Trophoblast cell (in vitro differentiated cells and primary cell): ENCODE results near the gene CCDC137.
A peak's percentile ranks its signal among the peaks of the same experiment; 100 is the strongest.

ENCODE experiments used
- DNase-seq, 2 donors: peaks; one replicate each; pipeline ENCODE4 v3.0.0-alpha.2; 2016
- H2AFZ ChIP-seq: 2 replicates; pipeline ENCODE4 v1.6.1; 2013; ENCODE audit warnings: low read length, moderate library complexity, mild to moderate bottlenecking; ENCODE audit not compliant: insufficient read depth, poor library complexity
- H2AK5ac ChIP-seq: 2 replicates; pipeline ENCODE4 v1.6.1; 2013; ENCODE audit warnings: mild to moderate bottlenecking, low read length
- H2BK120ac ChIP-seq: 2 replicates; pipeline ENCODE4 v1.6.1; 2013; ENCODE audit warnings: low read length, mild to moderate bottlenecking, moderate library complexity; ENCODE audit not compliant: insufficient read depth, poor library complexity
- H2BK12ac ChIP-seq: 2 replicates; pipeline ENCODE4 v1.6.1; 2013; ENCODE audit warnings: mild to moderate bottlenecking, low read length, moderate library complexity
- H2BK5ac ChIP-seq: 2 replicates; pipeline ENCODE4 v1.6.1; 2013; ENCODE audit warnings: low read length, low read depth, moderate library complexity, mild to moderate bottlenecking; ENCODE audit not compliant: poor library complexity
- H3K14ac ChIP-seq: 2 replicates; pipeline ENCODE4 v1.6.1; 2013; ENCODE audit warnings: mild to moderate bottlenecking, low read length
- H3K18ac ChIP-seq: 2 replicates; pipeline ENCODE4 v1.6.1; 2013; ENCODE audit warnings: mild to moderate bottlenecking, low read length
- H3K23ac ChIP-seq: 2 replicates; pipeline ENCODE4 v1.6.1; 2013; ENCODE audit warnings: low read length
- H3K27ac ChIP-seq: 2 replicates; pipeline ENCODE4 v1.5.1; 2013; ENCODE audit warnings: low read depth, mild to moderate bottlenecking, inconsistent platforms, low read length, moderate library complexity
- H3K27me3 ChIP-seq: 2 replicates; pipeline ENCODE4 v1.6.1; 2013; ENCODE audit warnings: inconsistent platforms, mild to moderate bottlenecking, low read length, moderate library complexity; ENCODE audit not compliant: insufficient read depth
- H3K36me3 ChIP-seq, 2 experiments: 1 replicate in 1 of 2; 2 replicates in 1 of 2; pipeline ENCODE4 v1.6.1; 2013; ENCODE audit warnings: low read length in 2 of 2, mild to moderate bottlenecking in 2 of 2, moderate library complexity in 1 of 2; ENCODE audit not compliant: insufficient read depth in 2 of 2, control insufficient read depth in 1 of 2
- H3K4ac ChIP-seq: 2 replicates; pipeline ENCODE4 v1.6.1; 2013; ENCODE audit warnings: low read depth, mild to moderate bottlenecking, low read length, moderate library complexity
- H3K4me1 ChIP-seq, 2 experiments: 1 replicate in 1 of 2; 2 replicates in 1 of 2; pipeline ENCODE4 v1.6.1; 2013; ENCODE audit warnings: low read length in 2 of 2, mild to moderate bottlenecking in 2 of 2, moderate library complexity in 1 of 2; ENCODE audit not compliant: insufficient read depth in 2 of 2, control insufficient read depth in 1 of 2
- H3K4me2 ChIP-seq: 2 replicates; pipeline ENCODE4 v1.6.1; 2013; ENCODE audit warnings: inconsistent platforms, mild to moderate bottlenecking, low read length, moderate library complexity
- H3K4me3 ChIP-seq: 2 replicates; pipeline ENCODE4 v1.5.1; 2013; ENCODE audit warnings: mild to moderate bottlenecking, low read depth, low read length, inconsistent platforms
- H3K79me1 ChIP-seq: one replicate; pipeline ENCODE4 v1.6.1; 2013; ENCODE audit warnings: low read length
- H3K79me2 ChIP-seq: 2 replicates; pipeline ENCODE4 v1.6.1; 2013; ENCODE audit warnings: low read length, mild to moderate bottlenecking; ENCODE audit not compliant: control insufficient read depth, insufficient read depth, poor library complexity
- H3K9ac ChIP-seq: 2 replicates; pipeline ENCODE4 v1.6.1; 2013; ENCODE audit warnings: mild to moderate bottlenecking, low read length
- H3K9me3 ChIP-seq: 2 replicates; pipeline ENCODE4 v1.6.1; 2013; ENCODE audit warnings: low read depth, mild to moderate bottlenecking, control low read depth, inconsistent platforms, low read length; ENCODE audit not compliant: insufficient read depth
- H4K12ac ChIP-seq: 2 replicates; pipeline ENCODE4 v1.6.1; 2013; ENCODE audit warnings: low read depth, mild to moderate bottlenecking, low read length, moderate library complexity
- H4K8ac ChIP-seq: 2 replicates; pipeline ENCODE4 v1.6.1; 2013; ENCODE audit warnings: low read depth, mild to moderate bottlenecking, low read length, moderate library complexity
- H4K91ac ChIP-seq: one replicate; pipeline ENCODE4 v1.6.1; 2013; ENCODE audit warnings: low read depth, mild to moderate bottlenecking, low read length, moderate library complexity
- WGBS: extraction: QIAGEN DNeasy Blood & Tissue Kit; methylation state at CpG from one replicate; pipeline ENCODE4 v1.1.7; 2013; ENCODE audit warnings: missing lambda C conversion rate; ENCODE audit not compliant: insufficient read length, insufficient coverage; ENCODE audit errors: extremely low coverage; 5-methylcytosine and 5-hydroxymethylcytosine counted together

Gene CCDC137

DNA sequence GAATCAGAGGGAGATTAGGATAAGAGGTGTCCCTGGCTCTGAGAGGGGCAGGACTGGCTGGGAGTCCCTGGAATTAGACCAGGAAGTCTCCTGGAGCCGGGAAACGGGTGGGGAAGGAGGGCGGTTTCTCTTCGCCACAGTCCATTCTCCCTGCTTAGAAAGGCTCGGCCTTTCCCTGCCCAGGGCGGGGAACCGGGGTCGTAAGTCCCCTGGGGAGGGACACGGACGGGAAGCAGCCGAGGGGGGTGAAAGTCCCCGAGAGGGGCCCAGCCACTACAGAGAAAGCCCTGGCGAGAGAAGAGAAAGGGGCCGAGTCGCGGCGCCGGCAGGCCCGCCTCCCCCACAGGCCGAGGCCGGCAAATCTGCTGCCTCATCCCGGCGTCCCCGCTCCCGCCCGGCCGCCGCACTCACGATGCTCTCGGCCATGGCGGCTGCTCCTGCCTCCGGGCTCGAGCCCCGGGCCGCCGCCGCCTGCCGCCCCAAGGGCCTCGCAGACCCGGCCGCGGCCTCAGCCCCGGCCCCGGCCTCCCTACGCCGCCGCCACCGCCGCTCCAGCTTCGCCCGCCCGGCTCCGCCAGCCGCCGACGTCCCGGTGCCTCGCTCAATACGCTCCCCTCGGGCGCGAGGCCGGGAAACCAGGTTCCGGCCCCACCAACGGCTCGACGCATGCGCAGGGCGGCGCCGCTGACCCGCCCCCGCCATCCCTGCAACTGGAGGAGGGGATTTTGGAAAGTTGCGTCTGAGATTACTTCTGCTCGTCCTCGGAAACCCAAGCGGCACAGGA is 29.8 kb upstream of the CCDC137 start, which contains the start of the genes NPLOC4 and TSPAN10:
NPLOC4 (minus strand) TSS at position 608 of the 784 bp plus-strand sequence; CDS start at position 426, 182 bp downstream.
TSPAN10 (plus strand) TSS at position 692 of the 784 bp plus-strand sequence. CDS start 5,217 bp downstream, outside the sequence.
- Histone ChIP-seq H2BK12ac (peak within 1 kb of the TSS; percentile 68), H3K4me2 (peak within 1 kb of the TSS; percentile 87), H2BK5ac (peak within 1 kb of the TSS; percentile 99), H3K27ac (peak within 1 kb of the TSS; percentile 91), H4K12ac (peak within 1 kb of the TSS; percentile 99), H3K79me2 (peaks cover 13% of the 10 kb centered on the region), H3K18ac (peak within 1 kb of the TSS; percentile 100), H3K27me3 (no peaks in the 10 kb centered on the region), H2BK120ac (peak within 1 kb of the TSS; percentile 89), H3K36me3 (peaks cover 1 to 3% of the 10 kb centered on the region in 2 experiments), H3K4ac (peak within 1 kb of the TSS; percentile 100), H2AFZ (peak within 1 kb of the TSS; percentile 96), H2AK5ac (peak within 1 kb of the TSS; percentile 99), H3K4me3 (peak within 1 kb of the TSS; percentile 93), H3K4me1 (peaks cover 6 to 7% of the 10 kb centered on the region in 2 experiments), H3K23ac (no peak within 1 kb of the TSS), H4K91ac (peak within 1 kb of the TSS; percentile 97), H3K14ac (peak within 1 kb of the TSS; percentile 100), H3K9ac (peak within 1 kb of the TSS; percentile 95), H4K8ac (peak within 1 kb of the TSS; percentile 96), H3K9me3 (no peaks in the 10 kb centered on the region), H3K79me1 (peaks cover 8% of the 10 kb centered on the region)
- peak; percentile 76 to 95 for DNase-seq
- no CpG with 5 or more reads among the region's 77 CpGs for WGBS

GRCh38 chr17:81638683-81639082 is 27.9 kb upstream of the CCDC137 start:
- H2BK12ac ChIP-seq, result no peak overlapping the region
- H3K9ac ChIP-seq, result no peak overlapping the region
- no peak overlapping the region for H3K4me3 ChIP-seq
- no peak overlapping the region for H2BK120ac ChIP-seq
- peaks cover 8 to 16% of the 10 kb centered on the region in 2 experiments for H3K4me1 ChIP-seq
- no CpG with 5 or more reads among the region's 4 CpGs for WGBS
- DNase-seq, result peak in 1 of 2 donors; percentile 64
- no peak overlapping the region for H3K18ac ChIP-seq
- H3K9me3 ChIP-seq, result no peaks in the 10 kb centered on the region
- H3K23ac ChIP-seq, result no peak overlapping the region
- H4K8ac ChIP-seq, result no peak overlapping the region
- no peak overlapping the region for H3K4me2 ChIP-seq
- H4K91ac ChIP-seq, result no peak overlapping the region
- peaks cover 8% of the 10 kb centered on the region for H3K79me1 ChIP-seq
- no peak overlapping the region for H3K27ac ChIP-seq
- no peak overlapping the region for H2AFZ ChIP-seq
- H2BK5ac ChIP-seq, result no peak overlapping the region
- no peak overlapping the region for H3K4ac ChIP-seq
- no peak overlapping the region for H2AK5ac ChIP-seq
- H3K14ac ChIP-seq, result no peak overlapping the region
- no peak overlapping the region for H4K12ac ChIP-seq
- H3K79me2 ChIP-seq, result peaks cover 13% of the 10 kb centered on the region
- H3K27me3 ChIP-seq, result no peaks in the 10 kb centered on the region
- peaks cover 0 to 3% of the 10 kb centered on the region in 2 experiments for H3K36me3 ChIP-seq

GRCh38 chr17:81640011-81640410 is 26.5 kb upstream of the CCDC137 start:
- peaks cover 0 to 3% of the 10 kb centered on the region in 2 experiments for H3K36me3 ChIP-seq
- peaks cover 8% of the 10 kb centered on the region for H3K79me1 ChIP-seq
- no peak overlapping the region for H2BK12ac ChIP-seq
- DNase-seq, result no peak
- H4K8ac ChIP-seq, result no peak overlapping the region
- no peak overlapping the region for H2AK5ac ChIP-seq
- peaks cover 8 to 16% of the 10 kb centered on the region in 2 experiments for H3K4me1 ChIP-seq
- no peak overlapping the region for H3K18ac ChIP-seq
- H3K14ac ChIP-seq, result no peak overlapping the region
- no peak overlapping the region for H3K4me2 ChIP-seq
- no peak overlapping the region for H4K12ac ChIP-seq
- no peak overlapping the region for H3K23ac ChIP-seq
- H3K27ac ChIP-seq, result no peak overlapping the region
- H3K9me3 ChIP-seq, result no peaks in the 10 kb centered on the region
- no peak overlapping the region for H3K4ac ChIP-seq
- H2BK5ac ChIP-seq, result no peak overlapping the region
- no CpG with 5 or more reads among the region's 9 CpGs for WGBS
- no peak overlapping the region for H2BK120ac ChIP-seq
- H3K4me3 ChIP-seq, result no peak overlapping the region
- H3K79me2 ChIP-seq, result peaks cover 13% of the 10 kb centered on the region
- H4K91ac ChIP-seq, result no peak overlapping the region
- H3K9ac ChIP-seq, result no peak overlapping the region
- no peaks in the 10 kb centered on the region for H3K27me3 ChIP-seq
- no peak overlapping the region for H2AFZ ChIP-seq

- Histone ChIP-seq H3K27me3 (no peaks in the 10 kb centered on the region), H3K79me1 (no peaks in the 10 kb centered on the region), H3K36me3 (no peaks in the 10 kb centered on the region), H3K4me1 (peaks cover 3 to 9% of the 10 kb centered on the region in 2 experiments), H4K8ac (no peak overlapping the region), H2BK120ac (no peak overlapping the region), H3K9me3 (no peaks in the 10 kb centered on the region), H3K18ac (no peak overlapping the region), H3K79me2 (no peaks in the 10 kb centered on the region), H3K23ac (no peak overlapping the region), H2BK12ac (no peak overlapping the region), H3K27ac (no peak overlapping the region), H2AK5ac (no peak overlapping the region), H3K4me3 (no peak overlapping the region), H3K14ac (no peak overlapping the region), H3K4me2 (no peak overlapping the region), H3K4ac (no peak overlapping the region), H4K91ac (no peak overlapping the region), H3K9ac (no peak overlapping the region), H4K12ac (no peak overlapping the region), H2BK5ac (no peak overlapping the region), H2AFZ (no peak overlapping the region)
- peak; percentile 64 to 72 for DNase-seq
- no CpG with 5 or more reads among the region's 17 CpGs for WGBS
Measured at GRCh38 chr17:81641825-81642489, 24.6 kb upstream of the CCDC137 start.
